ENCODE results near the gene MGAT5. TPM values are rescaled to one million over a fixed set of nuclear protein-coding genes. Genes with fewer than 3 reads are reported as not detected.

Gene MGAT5
- total RNA-seq, 1 donor from 2014 or later: 36.8 TPM

- H3K9me3 Mint-ChIP-seq: no peaks in the 10 kb centered on the region
- no peak overlapping the region for H3K27ac Mint-ChIP-seq (ENCODE audit: unreplicated experiment)
- DNase-seq (ENCODE audit: low read depth, low spot score): no peak
- H3K27me3 Mint-ChIP-seq (ENCODE audit: low read depth): no peaks in the 10 kb centered on the region
- no peak overlapping the region for H3K4me3 Mint-ChIP-seq
- H3K4me1 Mint-ChIP-seq: peaks cover 3% of the 10 kb centered on the region
- H3K36me3 Mint-ChIP-seq (ENCODE audit: low read depth): no peaks in the 10 kb centered on the region
- no peak for TF ChIP-seq CTCF (conservative IDR thresholded peaks at IDR 0.05)
Observed at GRCh38 chr2:134448650-134449049, 194.8 kb downstream of the MGAT5 start.

- no peak overlapping the region for H3K27ac Mint-ChIP-seq (ENCODE audit: unreplicated experiment)
- peaks cover 3% of the 10 kb centered on the region for H3K4me1 Mint-ChIP-seq
- no peaks in the 10 kb centered on the region for H3K9me3 Mint-ChIP-seq
- H3K27me3 Mint-ChIP-seq (ENCODE audit: low read depth): no peaks in the 10 kb centered on the region
- H3K36me3 Mint-ChIP-seq (ENCODE audit: low read depth): no peaks in the 10 kb centered on the region
- H3K4me3 Mint-ChIP-seq: no peak overlapping the region
- TF ChIP-seq CTCF (conservative IDR thresholded peaks at IDR 0.05): no peak
- DNase-seq (ENCODE audit: low read depth, low spot score): no peak
Observed at GRCh38 chr2:134449157-134449556, 195.3 kb downstream of the MGAT5 start.

GRCh38 chr2:134449751-134450513, 196.1 kb downstream of the MGAT5 start:
- H3K4me3 Mint-ChIP-seq: no peak overlapping the region
- H3K36me3 Mint-ChIP-seq (ENCODE audit: low read depth): no peaks in the 10 kb centered on the region
- no peak for TF ChIP-seq CTCF (conservative IDR thresholded peaks at IDR 0.05)
- H3K27me3 Mint-ChIP-seq (ENCODE audit: low read depth): no peaks in the 10 kb centered on the region
- no peak overlapping the region for H3K27ac Mint-ChIP-seq (ENCODE audit: unreplicated experiment)
- H3K4me1 Mint-ChIP-seq: peaks cover 3% of the 10 kb centered on the region
- DNase-seq (ENCODE audit: low read depth, low spot score): no peak
- H3K9me3 Mint-ChIP-seq: no peaks in the 10 kb centered on the region

- no peak for DNase-seq (ENCODE audit: low read depth, low spot score)
- TF ChIP-seq CTCF (conservative IDR thresholded peaks at IDR 0.05): no peak
- no peak overlapping the region for H3K4me3 Mint-ChIP-seq
- H3K4me1 Mint-ChIP-seq: peaks cover 3% of the 10 kb centered on the region
- no peaks in the 10 kb centered on the region for H3K36me3 Mint-ChIP-seq (ENCODE audit: low read depth)
- no peaks in the 10 kb centered on the region for H3K27me3 Mint-ChIP-seq (ENCODE audit: low read depth)
- no peaks in the 10 kb centered on the region for H3K9me3 Mint-ChIP-seq
- H3K27ac Mint-ChIP-seq (ENCODE audit: unreplicated experiment): no peak overlapping the region
Observed at GRCh38 chr2:134451347-134451630, 197.4 kb downstream of the MGAT5 start.

GRCh38 chr2:134452042-134452733, 198.3 kb downstream of the MGAT5 start:
- Mint-ChIP-seq H3K9me3 (no peaks in the 10 kb centered on the region), H3K27ac (ENCODE audit: unreplicated experiment) (no peak overlapping the region), H3K4me3 (no peak overlapping the region), H3K27me3 (ENCODE audit: low read depth) (no peaks in the 10 kb centered on the region), H3K4me1 (peaks cover 3% of the 10 kb centered on the region), H3K36me3 (ENCODE audit: low read depth) (no peaks in the 10 kb centered on the region)
- no peak for DNase-seq (ENCODE audit: low read depth, low spot score)
- no peak for TF ChIP-seq CTCF (conservative IDR thresholded peaks at IDR 0.05)
